Measurements from ENCODE around the gene SHC4.

SHC4 gene

DNA sequence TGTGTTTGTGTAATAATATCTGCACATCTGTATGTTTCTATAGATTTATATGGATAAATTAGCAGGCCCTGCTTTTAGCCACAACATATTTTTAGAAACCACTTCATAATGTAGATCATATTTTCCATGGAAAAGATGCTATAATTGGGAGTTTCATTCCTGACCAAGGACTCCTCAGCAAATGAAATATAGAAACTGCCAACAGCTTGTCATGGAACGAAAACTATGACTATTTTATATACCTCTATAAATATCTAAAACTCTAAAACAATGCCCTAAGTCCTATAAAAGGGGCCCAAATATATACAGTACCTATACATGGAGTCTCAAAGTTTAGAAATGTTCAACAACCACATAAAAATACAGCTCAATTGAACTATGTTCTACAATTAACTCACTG lies 57.9 kb downstream of the SHC4 start:
- TF ChIP-seq MYC (IDR thresholded peaks at IDR 0.05; ENCODE audit: low read depth, low read length) = no peak
- TF ChIP-seq, protein P1, sequence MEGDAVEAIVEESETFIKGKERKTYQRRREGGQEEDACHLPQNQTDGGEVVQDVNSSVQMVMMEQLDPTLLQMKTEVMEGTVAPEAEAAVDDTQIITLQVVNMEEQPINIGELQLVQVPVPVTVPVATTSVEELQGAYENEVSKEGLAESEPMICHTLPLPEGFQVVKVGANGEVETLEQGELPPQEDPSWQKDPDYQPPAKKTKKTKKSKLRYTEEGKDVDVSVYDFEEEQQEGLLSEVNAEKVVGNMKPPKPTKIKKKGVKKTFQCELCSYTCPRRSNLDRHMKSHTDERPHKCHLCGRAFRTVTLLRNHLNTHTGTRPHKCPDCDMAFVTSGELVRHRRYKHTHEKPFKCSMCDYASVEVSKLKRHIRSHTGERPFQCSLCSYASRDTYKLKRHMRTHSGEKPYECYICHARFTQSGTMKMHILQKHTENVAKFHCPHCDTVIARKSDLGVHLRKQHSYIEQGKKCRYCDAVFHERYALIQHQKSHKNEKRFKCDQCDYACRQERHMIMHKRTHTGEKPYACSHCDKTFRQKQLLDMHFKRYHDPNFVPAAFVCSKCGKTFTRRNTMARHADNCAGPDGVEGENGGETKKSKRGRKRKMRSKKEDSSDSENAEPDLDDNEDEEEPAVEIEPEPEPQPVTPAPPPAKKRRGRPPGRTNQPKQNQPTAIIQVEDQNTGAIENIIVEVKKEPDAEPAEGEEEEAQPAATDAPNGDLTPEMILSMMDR (IDR thresholded peaks at IDR 0.05; ENCODE audit: low read depth, low read length) = no peak
- TF ChIP-seq, protein P2, sequence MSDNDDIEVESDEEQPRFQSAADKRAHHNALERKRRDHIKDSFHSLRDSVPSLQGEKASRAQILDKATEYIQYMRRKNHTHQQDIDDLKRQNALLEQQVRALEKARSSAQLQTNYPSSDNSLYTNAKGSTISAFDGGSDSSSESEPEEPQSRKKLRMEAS (IDR thresholded peaks at IDR 0.05; ENCODE audit: low read depth, low read length) = no peak
- no peak for TF ChIP-seq POLR2A (IDR thresholded peaks at IDR 0.05; ENCODE audit: extremely low read depth, insufficient read length)
- no peak overlapping the region for H3K4me3 ChIP-seq (ENCODE audit: low read depth, low read length)
- DNase-seq (ENCODE audit: low read depth) = no peak

DNA sequence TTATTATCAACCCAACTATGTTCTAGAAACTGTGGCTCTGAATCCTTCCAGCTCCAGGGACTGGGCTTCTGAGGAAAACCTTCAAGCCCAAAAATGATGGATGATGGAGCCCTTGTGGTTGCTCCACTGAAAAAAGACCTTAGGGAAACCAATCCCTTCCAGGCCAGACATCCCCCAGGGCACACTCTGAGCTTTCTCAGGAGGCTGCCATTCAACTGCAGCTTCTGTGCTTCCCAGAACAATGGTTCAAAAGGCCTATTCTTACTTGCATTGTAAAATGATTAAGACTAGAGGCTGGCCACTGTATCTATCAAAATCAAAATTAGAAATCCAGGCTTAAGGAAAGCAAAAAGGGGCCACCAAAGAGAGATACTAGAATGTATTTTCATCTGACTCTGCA lies 58.5 kb downstream of the SHC4 start:
- no peak for DNase-seq (ENCODE audit: low read depth)
- H3K4me3 ChIP-seq (ENCODE audit: low read depth, low read length) = no peak overlapping the region
- TF ChIP-seq MYC (IDR thresholded peaks at IDR 0.05; ENCODE audit: low read depth, low read length) (no peak), POLR2A (IDR thresholded peaks at IDR 0.05; ENCODE audit: extremely low read depth, insufficient read length) (no peak)
- TF ChIP-seq, protein P1 (IDR thresholded peaks at IDR 0.05; ENCODE audit: low read depth, low read length) = no peak
- TF ChIP-seq, protein P2 (IDR thresholded peaks at IDR 0.05; ENCODE audit: low read depth, low read length) = no peak

DNA sequence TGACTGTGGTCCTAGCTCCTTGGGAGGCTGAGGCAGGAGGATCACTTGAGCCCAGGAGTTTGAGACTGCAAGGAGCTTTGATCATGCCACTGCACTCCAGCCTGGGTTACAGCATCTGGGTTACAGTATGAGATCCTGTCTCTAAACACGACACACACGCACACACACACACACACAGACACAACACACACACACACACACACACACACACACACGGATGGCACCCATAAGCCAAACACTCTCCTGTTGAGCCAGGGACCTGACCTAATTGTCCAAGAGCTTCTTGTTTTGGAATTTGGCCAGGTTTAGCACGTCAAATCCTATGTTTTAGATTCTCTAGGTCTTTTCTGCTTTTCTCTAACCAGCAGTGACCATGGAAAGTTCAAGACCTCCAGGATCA lies 59.0 kb downstream of the SHC4 start:
- TF ChIP-seq, protein P2 (IDR thresholded peaks at IDR 0.05; ENCODE audit: low read depth, low read length) = no peak
- TF ChIP-seq POLR2A (IDR thresholded peaks at IDR 0.05; ENCODE audit: extremely low read depth, insufficient read length) (no peak), MYC (IDR thresholded peaks at IDR 0.05; ENCODE audit: low read depth, low read length) (no peak)
- TF ChIP-seq, protein P1 (IDR thresholded peaks at IDR 0.05; ENCODE audit: low read depth, low read length) = no peak
- DNase-seq (ENCODE audit: low read depth) = no peak
- no peak overlapping the region for H3K4me3 ChIP-seq (ENCODE audit: low read depth, low read length)

DNA sequence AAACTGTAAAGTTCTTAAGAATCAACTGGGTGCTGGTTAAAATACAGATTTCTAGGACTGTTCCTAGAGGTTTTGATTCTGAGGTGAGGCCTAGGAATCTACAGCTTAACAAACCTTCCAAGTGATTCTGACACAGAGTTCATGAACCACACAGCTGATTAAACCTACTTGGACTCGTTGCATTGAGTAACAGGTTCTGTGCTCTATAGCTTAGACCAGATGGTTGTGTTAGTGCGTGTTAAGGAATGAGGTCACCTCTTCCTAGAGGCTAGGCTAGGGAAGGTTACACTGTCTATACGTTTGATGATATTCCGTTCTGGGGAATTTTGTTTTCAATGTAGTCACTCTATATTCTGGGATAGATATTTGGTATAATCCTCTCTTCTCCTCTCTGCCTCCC lies 63.9 kb downstream of the SHC4 start:
- no peak for DNase-seq (ENCODE audit: low read depth)
- TF ChIP-seq MYC (IDR thresholded peaks at IDR 0.05; ENCODE audit: low read depth, low read length) = no peak
- TF ChIP-seq POLR2A (IDR thresholded peaks at IDR 0.05; ENCODE audit: extremely low read depth, insufficient read length) = no peak
- TF ChIP-seq, protein P1 (IDR thresholded peaks at IDR 0.05; ENCODE audit: low read depth, low read length) = no peak
- TF ChIP-seq, protein P2 (IDR thresholded peaks at IDR 0.05; ENCODE audit: low read depth, low read length) = no peak

DNA sequence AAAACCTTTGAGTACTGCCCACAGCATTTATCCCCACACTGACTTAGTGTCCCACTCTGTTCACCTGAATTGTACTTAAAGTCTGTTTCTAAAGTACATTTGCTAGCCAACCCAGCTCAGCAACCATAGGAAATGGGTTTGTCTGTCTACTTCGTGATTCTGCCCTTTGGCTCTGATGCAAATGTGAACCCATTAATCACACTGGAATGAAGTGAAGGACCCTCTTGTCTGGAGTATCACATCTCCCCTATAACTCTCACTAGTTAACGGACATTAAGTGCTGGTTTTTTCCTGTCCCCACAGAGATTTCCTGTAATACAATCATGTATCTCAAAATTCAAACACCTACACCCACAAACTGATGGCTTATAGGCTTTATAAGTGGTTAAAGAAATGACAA lies 65.3 kb downstream of the SHC4 start:
- DNase-seq (ENCODE audit: low read depth) = no peak
- H3K4me3 ChIP-seq (ENCODE audit: low read depth, low read length) = no peak overlapping the region
- TF ChIP-seq MYC (IDR thresholded peaks at IDR 0.05; ENCODE audit: low read depth, low read length) = no peak

More for the DNA sequence above, 63.9 kb downstream of the SHC4 start:
- no peak overlapping the region for H3K4me3 ChIP-seq (ENCODE audit: low read depth, low read length)

DNA sequence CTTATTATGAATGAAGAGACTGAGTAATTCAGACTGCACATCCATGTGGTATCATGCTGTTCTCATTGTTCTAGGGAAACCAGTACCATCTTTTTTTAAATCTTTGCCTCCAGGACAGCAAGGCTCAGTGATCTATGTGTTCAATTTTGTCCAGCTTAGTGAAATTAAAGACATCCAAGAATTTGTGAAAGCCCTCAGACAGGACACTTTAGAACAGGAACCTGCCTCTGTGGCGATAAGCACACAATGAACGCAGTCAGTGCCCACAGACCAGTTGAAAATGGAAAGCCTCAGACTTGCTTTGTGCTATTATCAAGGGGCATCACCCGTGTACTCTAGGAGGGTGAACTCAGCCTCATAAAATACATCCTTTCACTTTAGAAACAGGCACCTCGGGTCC lies 65.7 kb downstream of the SHC4 start:
- no peak for DNase-seq (ENCODE audit: low read depth)
- no peak overlapping the region for H3K4me3 ChIP-seq (ENCODE audit: low read depth, low read length)
- TF ChIP-seq POLR2A (IDR thresholded peaks at IDR 0.05; ENCODE audit: extremely low read depth, insufficient read length) = no peak
- TF ChIP-seq, protein P2 (IDR thresholded peaks at IDR 0.05; ENCODE audit: low read depth, low read length) = no peak
- no peak for TF ChIP-seq MYC (IDR thresholded peaks at IDR 0.05; ENCODE audit: low read depth, low read length)
- TF ChIP-seq, protein P1 (IDR thresholded peaks at IDR 0.05; ENCODE audit: low read depth, low read length) = no peak
